Sigmoid colon (tissue), 4 donors: ENCODE measurements around the gene C1QTNF5.

Experiments used
- CTCF ChIP-seq, 4 experiments: fragments of 450-650 bp in 3 of 4; fragments of 200-600 bp in 1 of 4; IDR thresholded peaks; one replicate each; pipeline ENCODE4 v1.5.1; 2016 to 2019; ENCODE audit warnings: antibody characterized with exemption in 4 of 4, mild to moderate bottlenecking in 3 of 4, moderate library complexity in 2 of 4
- EP300 ChIP-seq, 4 donors: sonication (generic); formaldehyde crosslinking; IDR thresholded peaks; one replicate each; pipeline ENCODE4 v1.6.1; 2017; ENCODE audit warnings: antibody characterized with exemption in 4 of 4
- POLR2AphosphoS5 ChIP-seq, 4 donors: sonication (generic); formaldehyde crosslinking; IDR thresholded peaks; one replicate each; pipeline ENCODE4 v1.6.1; 2017; ENCODE audit warnings: antibody characterized with exemption in 4 of 4

GRCh38 chr11:119318240-119319135 is 22.2 kb downstream of the C1QTNF5 start:
- TF ChIP-seq CTCF (IDR thresholded peaks at IDR 0.05) (no peak), POLR2AphosphoS5 (IDR thresholded peaks at IDR 0.05) (peak; percentile 46 to 80 (median 62)), EP300 (IDR thresholded peaks at IDR 0.05) (peak in 2 of 4 donors; percentile 56 to 64)
